ENCODE data around the gene NAA50.

The NAA50 gene

DNA sequence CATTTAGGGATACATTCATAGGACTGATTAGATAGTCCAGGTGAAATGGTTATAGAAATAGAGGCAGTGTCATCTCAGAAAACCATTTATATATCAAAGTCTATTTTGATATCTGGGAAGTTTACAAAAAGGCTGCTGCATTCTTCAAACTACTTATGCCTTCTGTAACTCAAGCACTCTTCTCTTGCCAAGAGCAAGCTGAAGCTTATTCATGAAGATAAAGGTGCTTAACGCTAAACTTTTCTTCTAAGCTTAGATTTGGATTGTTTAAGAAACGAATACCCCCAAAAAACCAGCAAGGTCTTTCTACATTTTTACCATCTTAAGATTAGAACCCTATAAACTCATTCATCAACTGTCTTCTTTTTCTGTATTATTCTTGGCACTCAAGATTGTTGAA is 26.3 kb downstream of the NAA50 start:
- no peak for TF ChIP-seq ZNF274 (IDR thresholded peaks at IDR 0.05; ENCODE audit: low read depth, low read length)
- no peak overlapping the region for H3K4me3 ChIP-seq (ENCODE audit: low read length)

DNA sequence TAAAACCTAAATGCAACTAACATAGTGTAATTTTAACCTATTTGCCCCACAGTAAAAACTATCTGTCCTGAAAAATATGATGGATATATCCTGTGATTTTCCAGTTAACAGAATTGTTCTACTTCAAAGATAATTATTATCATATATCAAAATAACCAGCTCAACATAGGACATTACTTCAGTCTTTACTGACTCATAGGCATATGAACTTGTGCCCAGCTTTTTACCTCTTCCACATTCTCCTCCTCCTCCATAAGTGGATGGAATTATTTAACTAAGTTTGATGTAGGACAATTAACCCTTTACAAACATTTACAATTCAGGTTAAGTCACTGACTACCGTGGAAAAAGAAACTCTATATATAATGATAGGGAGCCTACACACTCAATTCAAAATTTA is 26.8 kb downstream of the NAA50 start:
- TF ChIP-seq ZNF274 (IDR thresholded peaks at IDR 0.05; ENCODE audit: low read depth, low read length) = no peak
- no peak overlapping the region for H3K4me3 ChIP-seq (ENCODE audit: low read length)

DNA sequence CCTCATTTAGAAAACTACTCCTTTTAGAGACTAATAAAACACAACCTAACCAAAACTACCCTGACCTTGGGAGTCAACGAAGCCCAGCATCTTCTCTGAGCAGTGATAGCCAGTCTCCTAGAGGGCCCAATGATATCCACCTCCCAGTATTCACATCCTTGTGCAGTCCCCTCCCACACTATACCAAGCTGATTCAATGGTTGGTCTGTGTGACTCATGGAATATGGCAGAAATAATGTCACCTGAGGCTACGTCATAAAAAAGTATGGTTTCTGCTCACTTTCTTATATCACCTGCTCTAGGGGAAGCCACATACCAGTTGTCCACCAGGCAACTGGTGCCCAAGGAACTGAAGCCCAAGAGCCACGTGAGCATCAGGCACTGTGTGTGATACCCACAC is 28.2 kb downstream of the NAA50 start:
- no peak overlapping the region for H3K4me3 ChIP-seq (ENCODE audit: low read length)
- TF ChIP-seq ZNF274 (IDR thresholded peaks at IDR 0.05; ENCODE audit: low read depth, low read length) = no peak

DNA sequence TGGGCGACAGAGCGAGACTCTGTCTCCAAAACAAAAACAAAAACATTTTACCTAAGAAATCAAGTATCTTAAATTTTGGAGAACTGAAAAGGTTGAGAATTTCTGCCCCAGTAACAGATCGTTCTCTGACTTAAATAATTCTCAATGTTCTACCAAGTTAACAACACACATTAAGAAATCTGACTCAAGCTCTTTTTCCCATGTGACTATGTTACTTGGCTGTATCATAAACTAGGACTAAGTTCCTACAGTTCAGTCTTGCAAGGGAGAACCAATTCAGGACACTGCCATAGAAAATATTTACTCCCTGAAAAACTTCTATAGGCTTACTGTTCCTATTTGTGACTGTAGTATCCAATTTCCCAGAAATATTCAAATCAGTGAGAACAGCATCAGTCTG is 28.7 kb downstream of the NAA50 start:
- no peak for TF ChIP-seq ZNF274 (IDR thresholded peaks at IDR 0.05; ENCODE audit: low read depth, low read length)
- no peak overlapping the region for H3K4me3 ChIP-seq (ENCODE audit: low read length)

DNA sequence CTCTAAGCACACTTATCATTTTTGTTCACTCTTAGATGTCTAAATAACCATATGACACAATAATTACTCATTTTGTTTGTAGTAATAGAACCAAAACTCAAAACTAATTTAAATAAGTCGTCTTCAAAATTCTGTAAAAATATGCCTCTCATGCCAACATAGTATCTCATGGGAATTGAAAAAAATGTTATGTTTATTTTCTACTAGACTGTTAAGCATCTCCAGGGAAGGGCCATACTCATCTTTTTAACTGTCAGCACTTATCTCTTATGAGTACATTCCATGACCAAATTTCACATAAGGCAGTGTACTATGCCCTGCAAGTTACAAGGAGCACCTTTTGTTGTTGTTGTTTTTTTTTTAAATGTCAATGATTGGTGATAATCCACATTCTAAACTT is 31.3 kb downstream of the NAA50 start:
- no peak overlapping the region for H3K4me3 ChIP-seq (ENCODE audit: low read length)
- no peak for TF ChIP-seq ZNF274 (IDR thresholded peaks at IDR 0.05; ENCODE audit: low read depth, low read length)

DNA sequence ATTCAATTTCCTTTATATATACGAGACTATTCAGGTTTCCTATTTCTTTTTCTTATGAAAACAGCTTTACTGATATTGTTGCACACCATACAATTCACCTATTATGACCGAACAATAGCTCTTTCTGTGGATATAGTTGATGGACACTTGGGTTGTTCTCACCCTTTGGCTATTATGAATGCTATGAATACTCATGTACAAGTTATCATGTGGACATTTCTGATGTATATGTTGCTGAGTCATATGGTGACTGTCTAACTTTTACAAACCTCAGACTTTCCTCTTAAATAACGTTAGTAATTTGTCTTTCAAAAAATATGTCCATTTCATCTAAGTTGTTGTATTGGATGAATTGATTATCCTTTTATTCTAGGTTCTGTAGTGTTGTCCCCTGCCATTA is 33.9 kb downstream of the NAA50 start:
- no peak for TF ChIP-seq ZNF274 (IDR thresholded peaks at IDR 0.05; ENCODE audit: low read depth, low read length)
- H3K4me3 ChIP-seq (ENCODE audit: low read length) = no peak overlapping the region

DNA sequence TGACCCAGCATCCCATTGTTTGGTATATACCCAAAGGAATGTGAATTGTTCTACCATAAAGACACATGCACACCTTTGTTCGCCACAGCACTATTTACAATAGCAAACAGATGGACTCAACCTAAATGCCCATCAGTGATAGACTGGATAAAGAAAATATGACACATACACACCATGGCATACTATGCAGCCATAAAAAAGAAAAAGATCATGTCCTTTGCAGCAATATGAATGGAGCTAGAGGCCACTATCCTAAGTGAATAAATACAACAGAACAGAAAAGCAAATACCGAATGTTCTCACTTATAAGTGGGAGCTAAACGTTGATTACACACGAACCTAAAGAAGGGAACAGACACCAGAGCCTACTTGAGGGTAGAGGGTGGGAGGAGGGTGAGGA is 38.2 kb downstream of the NAA50 start:
- H3K4me3 ChIP-seq (ENCODE audit: low read length) = no peak overlapping the region
- TF ChIP-seq ZNF274 (IDR thresholded peaks at IDR 0.05; ENCODE audit: low read depth, low read length) = no peak

DNA sequence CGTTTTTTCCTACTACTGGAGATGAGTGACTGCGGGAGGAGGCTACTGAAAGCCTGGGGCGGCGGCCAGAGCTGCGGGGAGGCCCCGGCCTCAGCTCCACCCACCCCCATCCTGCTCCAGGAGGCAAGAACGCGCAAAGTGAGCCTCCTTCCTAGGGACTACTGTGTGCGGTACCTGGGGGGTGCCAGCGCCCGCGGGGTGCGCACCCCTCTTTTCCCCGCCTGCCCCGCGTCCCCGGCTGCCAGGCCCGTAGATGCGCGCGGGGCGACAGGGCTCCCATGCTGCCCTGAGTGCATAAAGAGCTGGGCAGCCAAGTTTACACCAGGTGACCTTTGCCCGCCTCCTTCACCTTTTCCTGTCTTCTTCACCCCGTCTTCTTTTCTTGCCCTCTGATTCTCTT is 47.1 kb downstream of the NAA50 start:
- no peak for TF ChIP-seq ZNF274 (IDR thresholded peaks at IDR 0.05; ENCODE audit: low read depth, low read length)
- H3K4me3 ChIP-seq (ENCODE audit: low read length) = no peak overlapping the region; the same call in 1 of the 2 replicates

DNA sequence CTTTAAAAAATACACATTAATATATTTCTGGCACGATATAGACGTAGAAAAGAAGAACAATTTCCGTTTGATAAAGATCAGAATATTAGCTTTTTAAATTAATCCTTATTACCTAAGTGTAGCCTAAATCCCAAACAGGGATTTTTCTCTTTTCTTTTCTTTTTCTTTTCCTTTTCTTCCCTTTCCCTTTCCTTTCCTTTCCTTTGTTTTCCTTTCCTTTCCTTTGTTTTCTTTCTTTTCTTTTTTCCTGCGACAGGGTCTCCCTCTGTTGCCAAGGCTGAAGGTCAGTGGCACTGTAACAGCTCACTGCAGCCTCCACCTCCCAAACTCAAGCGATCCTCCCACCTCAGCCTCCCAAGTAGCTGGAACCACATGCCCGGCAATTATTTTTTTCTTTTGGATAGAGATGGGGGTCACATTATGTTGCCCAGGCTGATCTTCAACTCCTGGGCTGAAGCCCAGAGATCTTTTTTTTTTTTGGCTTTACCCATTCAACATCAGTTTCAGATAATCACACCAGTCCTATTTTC is 47.8 kb downstream of the NAA50 start:
- TF ChIP-seq ZNF274 (IDR thresholded peaks at IDR 0.05; ENCODE audit: low read depth, low read length) = no peak
- H3K4me3 ChIP-seq (ENCODE audit: low read length) = no peak overlapping the region; the same call in 1 of the 2 replicates

DNA sequence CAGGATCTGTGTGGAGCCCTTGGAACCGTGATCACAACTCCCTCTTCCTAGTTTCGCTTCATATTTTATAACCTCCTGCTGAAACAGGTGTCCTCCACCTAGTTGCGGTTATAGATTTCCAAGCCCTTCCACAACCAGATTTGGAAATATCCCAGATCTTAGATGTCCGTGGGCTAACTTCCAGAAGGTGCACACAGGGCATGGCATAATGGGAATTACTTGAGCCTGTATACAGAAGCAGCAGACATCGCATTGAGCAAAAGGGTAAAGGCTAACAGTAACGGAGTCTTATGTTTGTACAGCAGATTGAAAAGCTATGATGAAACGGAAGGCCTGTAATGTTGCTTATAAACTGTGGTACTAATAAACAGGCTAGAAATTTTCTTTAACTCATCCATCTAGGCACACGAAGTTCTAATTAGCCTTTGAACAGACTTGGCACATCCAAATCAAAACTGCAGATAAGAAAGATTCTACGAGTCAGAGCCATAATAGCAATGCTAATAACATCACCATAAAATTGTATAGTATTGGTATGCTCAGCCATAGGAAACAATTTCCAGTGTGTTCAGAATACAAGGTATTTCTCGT is 48.5 kb downstream of the NAA50 start:
- H3K4me3 ChIP-seq (ENCODE audit: low read length) = peak overlapping the region; percentile 92
- TF ChIP-seq ZNF274 (IDR thresholded peaks at IDR 0.05; ENCODE audit: low read depth, low read length) = no peak

DNA sequence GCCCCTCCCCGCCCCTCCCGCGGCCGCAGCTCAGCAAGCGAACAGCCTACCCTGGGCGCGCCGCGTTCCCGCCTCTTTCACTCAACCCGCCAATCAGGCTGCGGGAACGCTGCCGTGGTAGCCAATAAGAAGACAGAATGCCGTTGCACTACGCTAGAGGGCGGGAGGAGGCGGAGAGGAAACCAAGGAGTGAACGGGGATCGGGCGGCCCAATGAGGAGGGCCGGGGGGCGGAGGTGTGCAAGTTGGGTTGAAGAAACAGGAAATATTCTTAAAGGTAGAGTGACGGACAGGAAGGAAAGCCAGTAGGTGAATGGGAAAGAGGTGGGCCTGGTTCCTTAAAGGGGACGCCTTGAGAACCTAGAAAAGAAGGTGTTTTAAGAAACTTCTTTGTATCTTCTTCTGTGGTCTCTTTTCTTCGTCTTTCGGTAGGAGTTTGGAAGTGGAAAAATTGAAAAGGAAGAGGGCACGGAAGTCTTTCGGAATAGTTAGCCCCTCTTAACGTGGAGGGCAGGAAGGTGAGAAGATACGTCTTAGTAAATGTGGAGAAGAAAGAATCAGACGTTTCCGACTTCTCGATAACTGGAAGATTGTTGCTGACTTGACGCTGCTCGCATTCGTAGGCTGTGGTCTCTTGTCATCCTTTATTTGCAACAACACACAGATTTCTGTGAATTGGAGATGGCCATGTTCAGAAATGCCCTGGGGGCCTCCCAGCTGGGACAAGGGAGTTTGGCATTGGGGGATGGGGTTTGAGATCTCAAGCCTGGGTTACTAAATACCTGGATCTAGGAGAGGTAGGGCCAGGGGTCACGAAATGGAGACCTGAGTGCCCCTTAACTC is 49.2 kb downstream of the NAA50 start:
- no peak for TF ChIP-seq ZNF274 (IDR thresholded peaks at IDR 0.05; ENCODE audit: low read depth, low read length)
- H3K4me3 ChIP-seq (ENCODE audit: low read length) = peak overlapping the region; percentile 92

DNA sequence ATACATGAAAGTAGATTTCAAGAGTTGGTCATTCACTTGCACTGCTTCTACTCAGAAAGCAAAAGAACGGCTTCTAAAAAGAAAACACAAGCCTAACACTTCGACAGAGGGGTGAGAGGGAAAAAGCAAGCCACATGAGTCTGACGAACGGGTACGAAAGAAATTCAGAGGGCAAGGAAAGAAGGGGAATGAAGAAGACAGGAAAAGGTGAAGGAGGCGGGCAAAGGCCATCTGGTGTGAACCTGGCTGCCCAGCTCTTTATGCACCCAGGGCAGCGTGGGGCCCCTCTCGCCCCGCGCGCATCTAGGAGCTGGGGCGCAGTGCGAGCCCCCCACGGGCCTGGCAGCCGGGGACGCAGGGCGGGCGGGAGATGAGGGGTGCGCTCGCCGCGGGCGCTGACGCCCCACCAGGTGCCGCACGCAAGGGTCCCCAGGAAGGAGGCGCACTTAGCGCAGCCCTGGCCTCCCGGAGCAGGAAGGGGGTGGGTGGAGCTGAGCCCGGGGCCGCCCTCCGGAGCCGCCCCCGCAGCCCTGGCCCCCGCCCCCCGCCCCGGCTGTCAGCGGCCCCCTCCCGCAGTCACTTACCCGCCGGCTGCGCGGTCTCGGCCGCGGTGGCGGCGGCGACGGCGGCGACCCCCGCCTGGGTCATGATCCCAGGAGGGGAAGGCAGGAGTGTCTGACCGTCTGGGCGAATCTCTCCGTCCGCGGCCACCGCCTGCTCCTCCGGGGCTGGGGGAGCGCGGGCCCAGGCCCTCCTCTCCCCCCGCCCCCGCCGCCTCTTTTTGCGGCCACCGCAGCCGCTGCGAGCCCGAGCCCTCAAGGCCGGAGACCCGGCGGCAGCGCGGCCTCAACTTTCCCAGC is 50.0 kb downstream of the NAA50 start, which contains the start of gene USF3:
TSS of gene USF3 (minus strand) at position 857 of the 860 bp plus-strand sequence. CDS start 21,764 bp downstream, outside the sequence.
- TF ChIP-seq ZNF274 (IDR thresholded peaks at IDR 0.05; ENCODE audit: low read depth, low read length) = no peak
- peak within 1 kb of the TSS; percentile 98 for H3K4me3 ChIP-seq (ENCODE audit: low read length)

DNA sequence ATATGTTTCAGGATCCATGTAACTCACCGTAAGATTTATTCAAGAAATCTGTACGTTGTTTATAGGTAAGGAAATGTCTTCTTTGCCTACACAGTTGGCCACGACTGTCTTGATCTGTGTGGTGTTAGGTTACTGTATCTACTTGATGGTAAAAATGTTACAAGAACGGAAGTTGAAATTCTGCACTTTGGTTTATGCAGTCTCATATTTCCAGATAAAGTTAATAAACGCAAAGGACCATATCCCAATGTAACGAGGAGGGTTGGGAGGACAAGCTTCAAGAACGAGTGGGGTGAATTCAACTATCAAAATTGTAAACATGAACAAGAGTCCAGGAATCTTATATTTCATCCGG is 50.6 kb downstream of the NAA50 start:
- no peak for TF ChIP-seq ZNF274 (IDR thresholded peaks at IDR 0.05; ENCODE audit: low read depth, low read length)
- peak overlapping the region; percentile 98 for H3K4me3 ChIP-seq (ENCODE audit: low read length)

DNA sequence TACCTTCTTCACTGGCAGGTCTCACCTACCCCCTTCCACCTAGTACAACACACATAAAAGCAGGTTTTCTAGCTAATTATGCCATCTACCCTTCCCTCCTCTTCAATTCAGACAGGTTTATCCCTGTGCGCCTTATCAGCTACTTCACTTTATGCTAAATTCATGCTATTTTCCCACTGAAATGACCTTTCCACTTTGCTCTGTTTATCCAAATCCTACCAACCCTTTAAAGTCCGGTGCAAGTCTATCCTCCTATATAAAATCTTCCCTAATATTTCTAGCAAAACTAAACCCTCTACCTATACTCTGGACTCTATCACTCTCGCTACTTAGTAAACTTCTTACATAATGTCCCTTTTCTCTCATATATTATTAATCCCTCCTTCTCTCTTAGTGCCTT is 55.6 kb downstream of the NAA50 start:
- no peak for TF ChIP-seq ZNF274 (IDR thresholded peaks at IDR 0.05; ENCODE audit: low read depth, low read length)
- no peak overlapping the region for H3K4me3 ChIP-seq (ENCODE audit: low read length)

All from GM08714 (cell line).